Hippocampal formation (tissue), 2 donors: Measurements from ENCODE around the gene EPB41L4B.

Source experiments
- DNase-seq, 2 donors: peaks; one replicate each; lab custom pipeline; 2025; lab: John Stamatoyannopoulos, UW

The EPB41L4B gene

DNA sequence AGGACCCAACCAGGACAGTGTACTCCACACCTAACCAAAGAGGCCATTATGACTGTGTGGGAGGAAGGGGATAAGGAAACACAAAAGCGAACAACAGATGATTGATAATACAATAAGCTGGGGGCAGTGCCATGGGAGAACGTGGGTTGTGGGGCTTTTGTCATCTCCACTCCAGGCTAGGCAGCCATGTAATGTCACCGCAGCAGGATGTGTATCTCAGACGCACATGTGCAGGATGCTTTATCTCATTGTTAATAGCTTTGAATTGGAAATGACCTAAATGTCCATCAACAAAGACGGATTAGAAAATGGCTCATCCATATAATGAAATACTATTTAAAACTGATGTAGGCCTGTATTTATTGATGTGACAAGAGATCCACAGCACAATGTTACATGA is 51.0 kb downstream of the EPB41L4B start:
- no peak for DNase-seq

DNA sequence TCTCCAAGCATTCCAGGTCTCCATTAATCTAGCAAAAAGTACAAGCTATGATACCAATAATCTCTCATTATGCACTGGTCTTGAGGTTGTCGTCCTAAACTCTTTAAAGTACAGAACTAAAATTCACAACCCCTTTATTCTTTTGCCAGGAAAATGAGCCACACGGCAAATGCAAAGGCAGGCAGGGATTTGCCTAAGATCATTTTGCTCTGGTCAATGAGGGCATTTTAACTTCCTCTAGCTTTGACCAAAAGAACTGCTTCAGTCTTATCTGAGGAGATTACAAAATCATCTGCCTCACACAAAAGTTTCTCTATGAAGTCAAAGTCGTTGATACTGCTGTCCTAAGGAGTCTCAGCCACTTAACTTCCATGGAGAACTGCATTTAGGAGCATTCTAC is 51.8 kb downstream of the EPB41L4B start:
- no peak for DNase-seq

DNA sequence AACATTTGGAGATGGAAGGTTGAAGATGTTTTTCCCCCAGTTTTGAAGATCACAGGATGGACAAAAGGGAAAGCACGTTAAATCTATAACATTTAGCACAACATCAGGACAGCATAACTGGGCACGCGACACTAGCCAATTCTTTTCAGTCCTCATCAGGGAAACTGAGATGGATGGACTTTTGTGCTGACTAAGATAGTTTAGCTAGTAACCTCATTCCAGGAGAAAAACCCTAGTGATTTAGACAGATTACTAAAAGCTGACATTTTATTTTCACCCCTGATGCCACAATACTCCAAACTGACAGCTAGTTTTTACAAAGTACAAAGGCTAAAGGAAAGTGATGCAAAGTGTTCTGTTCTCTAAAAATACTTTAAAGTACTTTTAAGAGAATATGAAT is 53.3 kb downstream of the EPB41L4B start:
- no peak for DNase-seq

- no peak for DNase-seq
These were observed 55.8 kb downstream of the EPB41L4B start for GRCh38 chr9:109264877-109265587.

- DNase-seq = no peak
These were observed 57.5 kb downstream of the EPB41L4B start for GRCh38 chr9:109263358-109263757.

GRCh38 chr9:109258481-109259302 is 62.2 kb downstream of the EPB41L4B start:
- no peak for DNase-seq

DNA sequence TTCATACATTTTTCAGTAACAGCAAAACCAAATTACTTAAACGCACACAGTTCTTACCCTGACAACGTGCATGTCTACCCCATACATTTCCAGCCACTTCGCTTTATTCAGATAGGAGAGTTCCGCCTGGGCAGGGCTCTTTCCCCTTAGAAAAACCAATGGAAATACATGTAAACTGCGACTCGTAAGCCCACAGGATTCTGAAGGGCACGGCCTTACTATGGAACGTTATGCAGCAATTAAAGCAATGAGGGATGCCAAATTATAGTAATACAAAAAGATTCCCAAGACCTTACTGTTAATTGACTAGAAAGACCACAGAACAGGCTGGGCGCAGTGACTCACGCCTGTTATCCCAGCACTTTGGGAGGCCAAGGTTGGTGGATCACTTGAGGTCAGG is 64.5 kb downstream of the EPB41L4B start:
- DNase-seq = no peak

- DNase-seq = no peak
These were observed 65.5 kb downstream of the EPB41L4B start for GRCh38 chr9:109255394-109255793.

GRCh38 chr9:109254317-109254716 is 66.5 kb downstream of the EPB41L4B start:
- DNase-seq = no peak

- DNase-seq = no peak
These were observed 67.1 kb downstream of the EPB41L4B start for GRCh38 chr9:109253637-109254284.

GRCh38 chr9:109253241-109253636 is 67.6 kb downstream of the EPB41L4B start:
- DNase-seq = no peak

- DNase-seq = no peak
These were observed 68.6 kb downstream of the EPB41L4B start for GRCh38 chr9:109252291-109252690.

DNA sequence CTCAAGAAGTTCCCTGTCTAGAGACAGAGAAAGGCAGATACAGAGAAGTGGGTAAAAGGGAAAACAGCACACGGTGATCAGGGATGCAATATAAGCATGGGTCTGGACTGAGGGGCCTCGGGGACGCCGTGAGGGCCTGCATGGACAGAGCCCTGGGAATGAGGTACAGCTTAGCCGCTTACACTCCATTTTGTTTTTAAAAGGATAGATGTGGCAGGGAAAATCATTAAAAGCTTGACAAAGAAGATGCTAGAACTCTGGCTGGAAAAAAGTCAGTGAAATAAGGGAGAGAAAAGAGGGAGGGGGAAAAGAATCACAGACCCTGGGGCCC is 69.1 kb downstream of the EPB41L4B start:
- no peak for DNase-seq

- no peak for DNase-seq
These were observed 69.6 kb downstream of the EPB41L4B start for GRCh38 chr9:109251080-109251775.

- DNase-seq = no peak
These were observed 70.1 kb downstream of the EPB41L4B start for GRCh38 chr9:109250771-109251079.

DNA sequence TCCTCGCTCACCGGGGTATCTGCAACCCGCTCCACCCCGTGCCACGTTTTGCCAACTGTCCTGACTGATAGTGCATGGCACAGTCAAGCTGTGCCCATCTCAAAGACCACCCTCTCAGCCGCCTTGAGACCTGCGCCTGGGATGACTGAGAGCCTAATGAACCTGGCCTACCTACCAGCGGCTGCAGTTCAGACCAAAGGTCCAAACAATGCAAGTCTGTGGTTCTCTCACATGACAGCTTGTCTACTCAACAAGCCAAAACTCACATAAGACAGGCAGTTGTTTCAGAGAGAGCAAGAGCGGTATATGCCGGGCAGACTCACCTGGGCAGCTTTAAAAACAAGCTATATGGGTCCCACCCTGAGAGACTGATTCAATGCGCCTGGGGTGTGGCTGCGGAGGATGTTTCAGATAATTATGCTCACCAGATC is 70.5 kb downstream of the EPB41L4B start:
- DNase-seq = no peak

- DNase-seq = no peak
These were observed 71.2 kb downstream of the EPB41L4B start for GRCh38 chr9:109249615-109250014.

DNA sequence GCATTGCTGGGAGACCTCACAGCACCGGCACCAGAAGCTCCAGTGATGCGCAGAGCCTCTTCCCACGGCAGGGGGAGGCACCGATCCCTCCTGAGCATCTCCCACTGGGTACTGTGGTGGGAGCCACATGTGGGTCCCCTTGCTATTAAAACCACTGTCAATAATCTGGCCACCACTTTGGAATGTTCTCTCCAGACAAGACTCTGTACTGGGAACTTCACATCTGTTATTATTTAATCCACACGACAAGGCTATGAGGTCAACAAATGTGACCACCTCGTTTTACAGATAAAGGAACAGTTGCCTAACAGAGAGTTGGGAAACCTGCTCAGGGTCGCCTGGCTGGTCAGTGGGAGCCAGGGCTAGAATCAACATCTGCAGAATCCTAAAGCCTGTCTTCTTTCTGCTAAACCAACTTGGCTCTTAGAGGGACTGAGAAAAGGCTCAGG is 72.7 kb downstream of the EPB41L4B start:
- DNase-seq = no peak

GRCh38 chr9:109247228-109247627 is 73.6 kb downstream of the EPB41L4B start:
- no peak for DNase-seq

- DNase-seq = no peak
These were observed 74.3 kb downstream of the EPB41L4B start for GRCh38 chr9:109246533-109246932.

DNA sequence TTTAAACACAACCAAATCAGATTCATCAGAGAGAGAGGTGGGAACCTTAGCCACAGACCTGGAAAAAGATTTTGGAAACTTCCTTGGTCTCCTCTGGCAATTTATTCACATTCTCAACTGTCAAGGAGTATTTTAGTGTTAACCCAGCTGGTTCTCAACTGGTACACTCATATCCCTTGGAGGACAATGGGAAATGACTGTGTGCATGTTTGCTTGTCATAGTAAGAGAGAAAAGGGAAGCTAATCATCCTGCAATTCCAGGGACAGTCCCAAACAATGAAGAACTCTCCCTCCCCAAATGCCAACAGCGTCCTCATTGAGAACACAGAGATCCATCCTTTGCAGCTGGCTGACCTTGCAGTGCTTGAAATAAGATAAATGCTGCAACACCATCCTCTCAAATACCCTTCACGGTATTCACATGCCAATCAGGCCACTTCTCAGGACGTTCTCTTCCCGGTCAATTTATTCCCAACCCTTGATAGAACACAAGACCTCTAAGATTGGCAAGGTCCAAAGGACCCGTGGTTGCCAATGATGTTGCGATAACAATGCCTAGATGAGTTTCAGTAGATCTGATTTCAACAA is 75.5 kb downstream of the EPB41L4B start:
- no peak for DNase-seq
